ENCODE results near the gene FAM149B1.
"Not testable (repeated sequence)": the region's sequence is repeated elsewhere in the genome, so short reads cannot be mapped to it uniquely, and the experiment has no call there.

Gene FAM149B1

GRCh38 chr10:73167783-73168464 lies at the start of gene FAM149B1, which contains the start of gene ECD:
Gene FAM149B1 (plus strand): TSS chr10:73168119. CDS start chr10:73168340, 221 bp downstream.
Gene ECD (minus strand): TSS chr10:73168008. CDS start chr10:73163937, 4,071 bp downstream.
- peak; percentile 87 for DNase-seq

DNA sequence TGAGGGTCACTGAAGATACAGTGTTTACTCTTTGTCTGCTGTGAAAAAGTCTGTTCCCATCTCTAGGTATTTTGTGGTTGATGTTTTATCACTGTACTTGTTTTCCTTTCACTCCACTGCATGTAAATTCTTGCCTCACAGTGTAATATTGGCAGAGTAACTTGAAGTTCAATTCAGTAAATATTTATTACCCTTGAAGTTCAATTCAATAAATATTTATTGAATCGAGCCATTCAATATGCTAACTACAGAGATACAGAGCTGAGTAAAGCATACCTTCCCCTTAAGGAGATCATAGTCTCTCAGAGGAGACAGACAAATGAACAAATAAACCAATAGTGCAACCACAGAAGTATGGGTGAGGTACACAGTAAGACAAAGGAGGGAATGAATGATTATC lies 48.5 kb upstream of the FAM149B1 start:
- DNase-seq = no peak

DNA sequence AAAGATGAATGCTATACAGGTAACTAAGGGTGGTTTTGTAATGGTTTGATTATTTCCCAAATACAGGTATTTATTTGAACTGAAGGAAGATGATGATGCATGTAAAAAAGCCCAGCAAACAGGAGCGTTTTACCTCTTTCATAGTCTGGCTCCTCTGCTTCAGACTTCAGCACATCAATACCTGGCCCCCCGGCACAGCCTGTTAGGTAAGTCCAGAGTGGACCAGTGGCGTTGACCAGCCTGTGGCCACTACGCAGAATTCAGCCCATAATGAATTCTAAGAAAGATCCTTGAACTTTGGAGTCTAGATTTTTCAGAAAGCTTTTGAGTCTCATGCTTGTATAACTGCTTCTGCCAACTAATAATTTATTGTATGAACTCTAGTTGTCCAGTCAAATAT lies 48.0 kb upstream of the FAM149B1 start:
- no peak for DNase-seq

- no peak for DNase-seq
These were observed 41.6 kb upstream of the FAM149B1 start for GRCh38 chr10:73126343-73126742.

DNA sequence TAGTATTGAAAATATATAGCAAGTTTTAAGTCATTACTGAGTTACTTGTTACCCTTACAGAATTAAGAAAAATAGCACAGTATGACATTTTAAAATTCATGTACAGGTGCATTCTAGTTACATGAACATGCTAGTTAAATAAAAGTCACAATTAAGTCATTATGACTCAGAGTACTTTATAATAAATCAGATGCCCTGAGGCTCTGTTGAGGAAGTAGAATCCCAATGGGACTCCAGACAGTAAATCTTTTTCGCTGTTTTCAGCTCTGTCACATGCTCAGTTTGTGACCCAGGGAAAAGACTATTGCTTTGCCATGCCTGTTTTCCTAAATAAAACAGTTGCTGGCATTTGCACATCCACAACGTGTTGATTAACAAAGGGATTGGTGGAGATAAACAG lies 36.6 kb upstream of the FAM149B1 start:
- no peak for DNase-seq

GRCh38 chr10:73131913-73132686 lies 35.8 kb upstream of the FAM149B1 start:
- DNase-seq = no peak

DNA sequence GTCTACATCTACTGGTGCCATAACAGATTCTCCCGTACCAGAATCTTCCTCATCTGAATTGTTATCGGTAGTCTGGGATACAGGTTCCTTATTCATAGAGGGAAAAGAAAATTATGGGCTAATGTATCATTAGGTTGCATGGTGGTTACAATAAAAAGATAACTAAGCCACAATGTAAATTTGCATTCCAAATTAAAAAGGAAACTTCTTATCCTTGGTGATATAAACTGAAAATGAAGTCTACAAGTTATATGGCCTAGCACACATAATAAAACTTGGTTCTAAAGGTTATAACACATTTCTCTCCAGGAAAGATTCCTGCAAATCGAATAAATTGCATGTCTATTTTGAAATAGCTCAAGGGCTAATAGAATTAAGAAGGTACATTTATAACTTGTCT lies 33.2 kb upstream of the FAM149B1 start:
- DNase-seq = no peak

GRCh38 chr10:73136627-73137026 lies 31.3 kb upstream of the FAM149B1 start:
- DNase-seq = no peak

DNA sequence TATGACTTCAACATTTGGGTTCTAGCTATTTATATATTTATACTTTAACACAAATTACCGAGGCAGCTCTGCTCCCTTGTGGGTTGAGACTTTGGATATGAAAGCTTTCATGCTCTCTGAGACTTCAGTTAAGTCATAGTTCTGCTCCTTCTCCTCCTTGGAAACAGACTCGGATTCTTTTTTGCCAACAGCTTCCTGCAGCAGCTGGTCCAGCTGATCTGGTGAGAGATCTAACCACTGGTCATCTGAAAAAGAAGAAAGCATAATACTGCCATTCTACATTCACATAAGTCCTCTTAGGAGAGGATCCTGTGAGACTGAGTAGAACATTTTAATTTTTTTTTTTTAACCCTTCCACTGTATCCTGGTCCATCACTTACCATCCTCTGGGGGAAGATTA lies 28.7 kb upstream of the FAM149B1 start:
- DNase-seq = no peak

DNA sequence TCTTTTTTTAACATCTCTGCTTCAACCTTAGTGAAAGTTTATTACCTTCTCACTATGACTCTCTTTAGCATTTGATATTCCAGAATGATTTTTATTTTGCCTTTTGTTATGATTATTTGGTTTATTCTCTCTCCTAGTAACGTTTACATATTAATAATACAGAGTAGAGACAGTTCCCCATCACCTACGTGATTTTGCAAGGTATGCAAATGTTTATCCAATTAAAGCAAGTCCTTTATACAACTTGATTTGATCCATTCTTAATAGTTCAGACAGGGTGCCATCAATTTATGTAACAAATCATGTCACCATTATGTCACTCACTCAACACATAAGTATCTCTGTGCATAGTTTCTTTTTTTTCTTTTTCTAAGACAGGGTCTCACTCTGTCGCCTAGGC lies 26.3 kb upstream of the FAM149B1 start:
- no peak for DNase-seq

DNA sequence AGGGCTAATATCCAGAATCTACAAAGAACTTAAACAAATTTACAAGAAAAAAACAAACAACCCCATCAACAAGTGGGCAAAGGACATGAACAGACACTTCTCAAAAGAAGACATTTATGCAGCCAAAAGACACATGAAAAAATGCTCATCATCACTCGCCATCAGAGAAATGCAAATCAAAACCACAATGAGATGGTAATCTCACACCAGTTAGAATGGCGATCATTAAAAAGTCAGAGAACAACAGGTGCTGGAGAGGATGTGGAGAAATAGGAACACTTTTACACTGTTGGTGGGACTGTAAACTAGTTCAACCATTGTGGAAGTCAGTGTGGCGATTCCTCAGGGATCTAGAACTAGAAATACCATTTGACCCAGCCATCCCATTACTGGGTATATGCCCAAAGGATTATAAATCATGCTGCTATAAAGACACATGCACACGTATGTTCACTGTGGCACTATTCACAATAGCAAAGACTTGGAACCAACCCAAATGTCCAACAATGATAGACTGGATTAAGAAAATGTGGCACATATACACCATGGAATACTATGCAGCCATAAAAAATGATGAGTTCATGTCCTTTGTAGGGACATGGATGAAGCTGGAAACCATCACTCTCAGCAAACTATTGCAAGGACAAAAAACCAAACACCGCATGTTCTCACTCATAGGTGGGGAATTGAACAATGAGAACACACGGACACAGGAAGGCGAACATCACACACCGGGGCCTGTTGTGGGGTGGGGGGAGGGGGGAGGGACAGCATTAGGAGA lies 17.1 kb upstream of the FAM149B1 start:
- DNase-seq = not testable (repeated sequence)

DNA sequence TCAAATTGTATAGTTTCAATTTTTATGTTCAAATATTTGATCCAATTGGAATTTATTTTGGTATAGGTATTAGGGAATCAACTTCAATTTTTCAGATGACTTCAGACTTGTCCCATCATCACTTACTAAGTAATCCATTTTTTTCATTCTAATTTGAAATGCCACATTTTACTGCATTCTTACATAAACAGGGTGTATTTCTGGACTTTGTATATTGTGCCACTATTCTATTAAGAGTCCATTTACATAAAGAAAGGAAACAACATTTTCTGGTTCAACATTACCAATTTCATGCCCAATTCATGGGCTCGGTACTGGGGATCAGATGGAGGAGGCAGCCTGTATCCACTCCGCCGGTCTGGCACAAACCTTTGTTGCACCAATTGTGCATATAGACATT lies 15.9 kb upstream of the FAM149B1 start:
- no peak for DNase-seq

DNA sequence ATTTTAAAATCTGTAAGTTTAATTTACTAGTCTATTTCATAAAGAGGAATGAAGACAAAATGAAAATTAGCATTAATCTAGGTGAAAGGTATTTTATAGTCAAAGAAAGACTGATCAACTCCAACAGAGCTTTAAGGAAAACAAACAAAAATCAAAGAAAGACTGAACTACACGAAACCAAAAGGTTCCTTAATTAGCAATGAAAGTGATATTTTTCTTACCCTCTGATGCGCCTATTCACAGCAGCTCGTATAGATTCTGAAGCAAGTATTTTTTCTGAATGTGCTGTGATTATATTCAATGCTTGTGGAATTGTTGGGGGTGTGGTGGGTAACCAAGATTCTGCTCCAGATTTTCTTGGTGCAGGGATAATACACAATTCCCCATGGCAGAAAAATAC lies 11.9 kb upstream of the FAM149B1 start:
- no peak for DNase-seq

DNA sequence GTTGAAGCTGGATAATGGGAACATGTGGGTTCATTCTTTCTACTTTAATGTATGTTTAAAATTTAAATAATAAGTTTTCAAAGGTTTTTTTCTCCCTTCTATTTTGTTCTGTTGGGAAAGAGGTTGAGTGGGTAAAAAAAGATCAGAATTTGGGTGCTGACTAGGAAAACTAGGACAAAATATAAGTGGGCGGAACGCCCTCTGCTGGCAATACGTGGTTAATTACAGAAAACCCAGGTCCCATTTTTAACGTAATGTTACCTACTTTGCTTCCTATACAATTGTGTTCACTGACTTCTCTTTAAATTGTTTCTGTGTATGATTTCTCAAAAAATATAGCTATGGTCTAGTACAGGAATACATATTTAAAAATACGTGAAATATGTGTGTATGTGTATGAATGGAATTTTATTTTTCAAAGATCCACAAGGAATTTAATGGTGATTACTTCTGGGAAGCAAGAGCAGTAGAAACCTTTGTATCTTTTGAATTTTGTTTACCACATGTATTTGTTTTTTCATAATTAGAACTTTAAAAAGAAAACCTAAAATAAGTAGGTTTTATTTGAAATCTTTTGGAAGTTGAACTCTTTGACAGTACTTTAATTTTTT lies 8.8 kb upstream of the FAM149B1 start:
- DNase-seq = peak; percentile 65

DNA sequence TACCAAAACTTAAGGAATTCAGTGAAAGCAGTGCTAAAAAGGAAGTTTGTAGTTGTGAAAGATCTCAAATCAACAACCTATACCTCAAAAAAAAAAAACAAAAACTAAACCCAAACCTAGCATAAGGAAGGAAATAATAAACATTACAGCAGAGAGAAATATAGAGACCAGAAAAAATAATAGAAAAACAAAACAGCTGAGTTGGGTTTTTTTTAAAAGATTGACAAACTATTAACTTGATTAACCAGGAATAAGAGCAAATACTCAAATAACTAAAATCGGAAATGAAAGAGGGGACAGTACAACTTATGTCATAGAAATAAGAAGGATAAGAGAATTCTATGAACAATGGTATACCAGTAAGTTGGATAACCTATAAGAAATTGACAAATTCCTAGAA lies 6.8 kb upstream of the FAM149B1 start:
- no peak for DNase-seq

- no peak for DNase-seq
These were observed 6.3 kb upstream of the FAM149B1 start for GRCh38 chr10:73161662-73162061.

GRCh38 chr10:73163096-73163495 lies 4.8 kb upstream of the FAM149B1 start:
- no peak for DNase-seq

DNA sequence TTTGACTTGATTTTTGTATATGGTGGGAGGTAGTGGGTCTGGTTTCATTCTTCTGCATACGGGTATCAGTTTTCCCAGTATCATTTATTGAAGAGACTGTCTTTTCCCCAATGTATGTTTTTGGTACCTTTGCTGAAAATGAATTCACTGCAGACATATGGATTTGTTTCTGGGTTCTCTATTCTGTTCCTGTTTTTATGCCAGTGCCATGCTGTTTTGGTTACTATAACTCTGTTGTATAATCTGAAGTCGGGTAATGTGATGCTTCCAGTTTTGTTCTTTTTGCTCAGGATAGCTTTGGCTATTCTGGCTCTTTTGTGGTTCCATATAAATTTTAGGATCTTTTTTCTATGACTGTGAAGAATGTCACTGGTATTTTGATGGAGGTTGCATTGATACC lies 947 bp upstream of the FAM149B1 start:
- DNase-seq = no peak

GRCh38 chr10:73167458-73167782 lies 499 bp upstream of the FAM149B1 start:
- peak; percentile 2 for DNase-seq

DNA sequence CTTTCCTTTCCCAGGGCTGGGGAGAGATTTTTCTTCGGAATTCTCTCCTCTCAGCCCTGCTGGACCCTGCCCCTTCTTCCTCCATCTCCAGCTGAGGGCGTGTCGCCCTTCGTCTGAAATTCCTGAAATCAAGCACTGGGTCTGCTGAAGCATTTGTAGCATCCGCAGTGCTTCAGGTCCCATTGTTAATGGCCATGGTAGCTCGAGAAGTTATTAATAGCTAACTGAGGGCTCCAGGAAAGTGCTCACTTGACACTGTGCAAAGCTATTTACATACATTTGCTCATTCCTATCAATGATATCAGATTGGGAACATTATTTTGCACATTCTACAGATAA lies 515 bp downstream of the FAM149B1 start:
- no peak for DNase-seq

- no peak for DNase-seq
These were observed 1.4 kb downstream of the FAM149B1 start for GRCh38 chr10:73169320-73169719.

- DNase-seq = no peak
These were observed 4.9 kb downstream of the FAM149B1 start for GRCh38 chr10:73172867-73173266.

DNA sequence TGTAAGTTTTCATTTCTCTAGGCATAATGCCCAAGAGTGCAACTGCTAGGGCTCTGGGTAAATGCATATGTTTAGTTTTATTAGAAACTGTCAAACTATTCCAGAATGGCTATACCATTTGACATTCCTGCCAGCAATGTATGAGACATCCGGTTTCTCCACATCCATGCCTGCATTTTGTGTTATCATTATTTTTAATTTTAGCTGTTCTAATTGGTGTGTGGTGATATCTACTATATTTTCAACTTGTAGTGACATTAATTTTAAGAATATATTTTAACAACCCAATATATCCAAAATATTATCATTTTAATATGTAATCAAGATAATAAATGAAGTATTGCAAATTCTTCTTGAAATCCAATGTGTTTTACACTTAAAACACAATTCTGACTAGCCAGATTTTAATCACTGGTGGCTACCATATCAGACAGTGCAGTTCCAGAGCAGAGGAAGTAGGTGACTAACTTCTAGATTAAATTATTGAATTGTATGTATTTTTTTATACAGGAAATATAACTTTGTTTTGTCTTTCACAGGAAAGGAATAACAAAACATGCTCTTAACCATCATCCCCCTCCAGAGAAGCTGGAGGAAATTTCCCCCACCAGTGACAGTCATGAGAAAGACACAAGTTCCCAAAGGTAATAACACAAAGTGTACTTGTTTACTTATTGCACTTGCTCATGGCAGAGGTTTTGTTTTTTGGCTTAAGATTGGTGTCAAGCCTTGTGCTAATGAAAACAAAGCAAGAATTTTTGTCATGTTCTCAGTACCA lies 6.4 kb downstream of the FAM149B1 start:
- DNase-seq = no peak

All from CD4-positive, alpha-beta T cell treated with Interleukin-4 for 4 hours (primary cell).